ENCODE measurements around the gene KRTAP12-1. TPM values are rescaled to one million over a fixed set of nuclear protein-coding genes. Genes with fewer than 3 reads are reported as not detected.
A peak's percentile ranks its signal among the peaks of the same experiment; 100 is the strongest.
"Not testable (repeated sequence)": the region's sequence is repeated elsewhere in the genome, so short reads cannot be mapped to it uniquely, and the experiment has no call there.

KRTAP12-1 gene
- total RNA-seq, 4 donors from 2014 or later: not detected

GRCh38 chr21:44640761-44641160 lies 41.2 kb downstream of the KRTAP12-1 start:
- H3K27me3 ChIP-seq: no peaks in the 10 kb centered on the region
- no peaks in the 10 kb centered on the region for H3K36me3 ChIP-seq
- no peak overlapping the region for H3K27ac ChIP-seq
- TF ChIP-seq POLR2A (IDR thresholded peaks at IDR 0.05) (no peak), CTCF (IDR thresholded peaks at IDR 0.05) (no peak)
- H3K9me3 ChIP-seq: peaks cover 0 to 5% (median 0%) of the 10 kb centered on the region in 4 donors
- DNase-seq: no peak
- no peak overlapping the region for H3K4me3 ChIP-seq
- no peaks in the 10 kb centered on the region for H3K4me1 ChIP-seq

DNA sequence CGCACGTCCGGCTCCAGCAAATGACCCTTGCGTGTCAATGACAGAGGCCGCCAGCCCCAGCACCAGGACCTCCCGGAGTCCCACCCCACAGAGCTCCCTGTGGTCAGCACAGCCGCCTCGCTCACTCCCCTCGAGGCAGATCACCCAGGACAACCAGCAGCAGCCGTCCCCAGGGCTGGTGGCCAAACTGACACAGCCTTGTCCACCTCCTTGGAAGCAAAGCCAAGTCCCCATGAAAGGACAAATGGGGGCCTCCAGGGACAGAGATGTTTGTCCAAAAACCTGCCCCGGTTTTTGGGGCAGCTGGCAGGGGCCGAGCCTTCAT lies 42.7 kb downstream of the KRTAP12-1 start:
- H3K27me3 ChIP-seq: no peaks in the 10 kb centered on the region
- peak in 1 of 3 donors; percentile 6 for DNase-seq
- H3K27ac ChIP-seq: no peak overlapping the region
- no peaks in the 10 kb centered on the region for H3K36me3 ChIP-seq
- H3K9me3 ChIP-seq: no peaks in the 10 kb centered on the region
- H3K4me1 ChIP-seq: no peaks in the 10 kb centered on the region
- no peak overlapping the region for H3K4me3 ChIP-seq
- TF ChIP-seq POLR2A (IDR thresholded peaks at IDR 0.05): no peak
- no peak for TF ChIP-seq CTCF (IDR thresholded peaks at IDR 0.05)

DNA sequence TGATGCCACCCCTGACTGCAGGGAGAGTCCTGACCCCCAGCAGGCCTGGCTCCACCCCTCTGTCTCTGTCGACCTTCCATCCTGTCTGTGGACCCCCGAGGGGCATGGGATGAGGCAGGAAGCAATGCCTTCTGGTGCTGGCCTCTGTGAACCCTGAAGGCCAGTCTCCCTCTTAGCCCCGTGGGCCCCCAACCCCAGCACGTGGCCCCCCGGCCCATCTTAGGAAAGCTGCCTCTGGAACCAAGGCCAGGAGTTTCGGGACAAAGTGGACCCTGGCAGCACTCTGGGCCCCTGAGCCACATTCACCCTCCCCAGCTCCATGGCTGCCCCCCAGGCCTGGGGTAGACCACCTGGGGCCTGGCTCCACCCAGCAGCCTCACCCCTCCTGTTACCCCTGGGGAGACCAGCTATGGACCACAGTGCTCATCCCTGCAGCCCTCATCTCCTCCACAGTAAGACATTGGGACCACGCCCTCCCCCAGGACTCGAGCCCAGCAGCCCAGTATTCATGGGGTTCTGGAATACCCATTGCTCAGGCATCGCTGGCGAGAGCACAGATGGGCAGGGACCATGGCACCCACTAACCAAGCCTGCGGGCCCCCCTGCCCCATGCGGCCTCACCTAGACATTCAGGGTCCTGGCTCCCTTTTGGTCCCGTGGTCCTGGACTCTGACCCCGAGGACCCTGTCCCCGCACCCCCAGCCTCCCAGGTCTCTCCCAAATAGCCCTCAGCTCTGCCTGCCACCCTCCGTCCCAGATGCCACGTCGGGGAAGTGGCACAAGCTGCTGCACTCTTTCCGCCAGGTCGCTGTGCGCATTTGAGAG lies 43.2 kb downstream of the KRTAP12-1 start:
- not testable (repeated sequence) for H3K27me3 ChIP-seq, H3K4me3 ChIP-seq

GRCh38 chr21:44637851-44638348 lies 44.1 kb downstream of the KRTAP12-1 start:
- not testable (repeated sequence) for H3K27me3 ChIP-seq, H3K27ac ChIP-seq

More for the DNA sequence above, 43.2 kb downstream of the KRTAP12-1 start:
- H3K27ac ChIP-seq, H3K36me3 ChIP-seq, H3K4me1 ChIP-seq, DNase-seq, H3K9me3 ChIP-seq: not testable (repeated sequence)

DNA sequence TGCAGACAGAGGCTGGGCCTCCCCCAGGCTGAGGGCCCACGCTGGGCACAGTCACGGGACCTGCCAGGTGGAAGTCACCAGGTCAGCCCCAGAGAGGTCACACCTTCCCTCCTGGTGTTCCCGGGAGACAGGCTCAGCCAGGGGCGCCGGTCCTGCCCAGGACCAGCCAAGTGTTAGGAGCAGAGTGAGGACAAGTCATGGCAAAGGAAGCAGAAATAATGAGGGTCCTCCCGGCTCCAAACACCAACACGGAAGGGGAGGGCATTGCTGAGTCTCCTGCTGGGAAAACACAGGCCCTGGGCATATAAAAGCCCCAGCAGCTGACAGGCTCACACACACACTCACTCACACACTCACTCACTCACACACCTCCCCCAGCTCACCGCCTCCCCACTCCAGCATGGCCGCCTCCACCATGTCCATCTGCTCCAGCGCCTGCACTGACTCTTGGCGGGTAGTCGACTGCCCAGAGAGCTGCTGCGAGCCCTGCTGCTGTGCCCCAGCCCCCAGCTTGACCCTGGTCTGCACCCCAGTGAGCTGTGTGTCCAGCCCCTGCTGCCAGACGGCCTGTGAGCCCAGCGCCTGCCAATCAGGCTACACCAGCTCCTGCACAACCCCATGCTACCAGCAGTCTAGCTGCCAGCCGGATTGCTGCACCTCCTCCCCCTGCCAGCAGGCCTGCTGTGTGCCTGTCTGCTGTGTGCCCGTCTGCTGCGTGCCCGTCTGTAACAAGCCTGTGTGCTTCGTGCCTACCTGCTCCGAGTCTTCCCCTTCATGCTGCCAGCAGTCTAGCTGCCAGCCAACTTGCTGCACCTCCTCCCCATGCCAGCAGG lies 44.7 kb downstream of the KRTAP12-1 start, which contains the start of gene KRTAP10-10:
Gene KRTAP10-10, plus strand, starts transcription at position 339 of the 833 bp plus-strand sequence. Its CDS starts 62 bp downstream, at position 401.
- Histone ChIP-seq H3K27me3 (no peaks in the 10 kb centered on the region), H3K36me3 (no peaks in the 10 kb centered on the region), H3K4me1 (no peaks in the 10 kb centered on the region), H3K4me3 (no peak within 1 kb of the TSS), H3K27ac (no peak within 1 kb of the TSS), H3K9me3 (peaks cover 0 to 4% (median 0%) of the 10 kb centered on the region in 4 donors)
- TF ChIP-seq POLR2A (IDR thresholded peaks at IDR 0.05): no peak
- TF ChIP-seq CTCF (IDR thresholded peaks at IDR 0.05): no peak
- DNase-seq: peak in 1 of 3 donors; percentile 2

More at GRCh38 chr21:44637851-44638348, 44.1 kb downstream of the KRTAP12-1 start:
- not testable (repeated sequence) for H3K36me3 ChIP-seq, H3K4me3 ChIP-seq, H3K9me3 ChIP-seq, H3K4me1 ChIP-seq, DNase-seq

GRCh38 chr21:44636209-44637017 lies 45.5 kb downstream of the KRTAP12-1 start:
- no peaks in the 10 kb centered on the region for H3K4me1 ChIP-seq
- H3K4me3 ChIP-seq: no peak overlapping the region
- H3K27me3 ChIP-seq: no peaks in the 10 kb centered on the region
- no peaks in the 10 kb centered on the region for H3K36me3 ChIP-seq
- TF ChIP-seq CTCF (IDR thresholded peaks at IDR 0.05) (no peak), POLR2A (IDR thresholded peaks at IDR 0.05) (no peak)
- peak in 1 of 3 donors; percentile 12 for DNase-seq
- H3K9me3 ChIP-seq: peaks cover 0 to 10% (median 0%) of the 10 kb centered on the region in 4 donors
- no peak overlapping the region for H3K27ac ChIP-seq

Data from Peyer's patch (tissue), 4 donors.